Sigmoid colon (tissue), 4 donors: Measurements from ENCODE around the gene KRTDAP.
A peak's percentile ranks its signal among the peaks of the same experiment; 100 is the strongest.

Experiments
- CTCF ChIP-seq, 4 experiments: fragments of 450-650 bp in 3 of 4; fragments of 200-600 bp in 1 of 4; IDR thresholded peaks; one replicate each; pipeline ENCODE4 v1.5.1; 2016 to 2019; ENCODE audit warnings: antibody characterized with exemption in 4 of 4, mild to moderate bottlenecking in 3 of 4, moderate library complexity in 2 of 4
- EP300 ChIP-seq, 4 donors: sonication (generic); formaldehyde crosslinking; IDR thresholded peaks; one replicate each; pipeline ENCODE4 v1.6.1; 2017; ENCODE audit warnings: antibody characterized with exemption in 4 of 4
- POLR2A ChIP-seq, 2 donors: fragments of 450-650 bp; IDR thresholded peaks; one replicate each; pipeline ENCODE4 v1.6.1; 2016; ENCODE audit warnings: antibody characterized with exemption in 2 of 2, mild to moderate bottlenecking in 2 of 2, moderate library complexity in 2 of 2
- POLR2AphosphoS5 ChIP-seq, 4 donors: sonication (generic); formaldehyde crosslinking; IDR thresholded peaks; one replicate each; pipeline ENCODE4 v1.6.1; 2017; ENCODE audit warnings: antibody characterized with exemption in 4 of 4

GRCh38 chr19:35510626-35510964 lies 20.3 kb upstream of the KRTDAP start:
- TF ChIP-seq EP300 (IDR thresholded peaks at IDR 0.05) = no peak
- TF ChIP-seq POLR2AphosphoS5 (IDR thresholded peaks at IDR 0.05) = no peak
- peak in 2 of 4 experiments; percentile 2 to 14 for TF ChIP-seq CTCF (IDR thresholded peaks at IDR 0.05)
- TF ChIP-seq POLR2A (IDR thresholded peaks at IDR 0.05) = no peak
